GM21447 (cell line): ENCODE measurements around the gene PPFIA2.

ENCODE experiments used
- ATAC-seq: cut with Tn5 transposase; IDR thresholded peaks from one replicate; pipeline ENCODE4 v1.9.1; 2021; ENCODE audit not compliant: unreplicated experiment

The PPFIA2 gene

DNA sequence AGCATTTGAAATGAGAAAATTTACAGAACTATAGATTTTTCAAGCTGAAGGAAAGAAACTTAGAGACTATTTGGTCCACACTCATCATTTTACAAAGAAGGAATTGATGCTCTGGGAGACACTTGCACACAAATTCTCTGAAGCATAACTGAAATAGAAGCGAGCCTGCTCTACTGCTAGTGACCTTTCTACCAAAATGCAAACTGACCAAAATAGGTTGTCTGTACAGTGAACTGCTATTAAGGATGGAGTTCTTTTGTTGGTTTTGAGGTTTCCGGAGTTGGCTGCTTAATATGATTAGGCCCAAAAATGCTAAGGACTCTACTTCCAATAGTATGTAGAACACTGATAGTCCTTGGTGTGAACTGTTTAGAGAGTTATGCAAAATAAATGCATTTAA lies 194.9 kb downstream of the PPFIA2 start:
- ATAC-seq: no peak

DNA sequence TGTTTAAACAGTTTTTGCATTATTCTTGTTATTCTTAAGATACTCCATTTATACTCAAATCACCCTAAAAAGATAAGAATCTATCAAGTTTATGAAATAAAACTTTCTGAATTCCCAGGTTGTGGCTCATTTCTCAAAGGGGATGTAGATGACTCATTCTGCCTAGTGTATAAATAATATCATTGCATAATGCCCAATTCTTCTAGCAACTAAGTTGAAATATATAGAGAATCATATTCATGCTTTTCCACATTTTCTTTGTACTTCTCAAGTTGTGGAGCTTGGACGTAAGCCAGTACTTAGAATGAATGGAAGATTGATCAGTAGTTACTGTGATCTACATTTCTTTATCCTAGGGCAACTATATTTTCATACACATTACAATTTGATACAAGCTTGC lies 201.1 kb downstream of the PPFIA2 start:
- no peak for ATAC-seq

DNA sequence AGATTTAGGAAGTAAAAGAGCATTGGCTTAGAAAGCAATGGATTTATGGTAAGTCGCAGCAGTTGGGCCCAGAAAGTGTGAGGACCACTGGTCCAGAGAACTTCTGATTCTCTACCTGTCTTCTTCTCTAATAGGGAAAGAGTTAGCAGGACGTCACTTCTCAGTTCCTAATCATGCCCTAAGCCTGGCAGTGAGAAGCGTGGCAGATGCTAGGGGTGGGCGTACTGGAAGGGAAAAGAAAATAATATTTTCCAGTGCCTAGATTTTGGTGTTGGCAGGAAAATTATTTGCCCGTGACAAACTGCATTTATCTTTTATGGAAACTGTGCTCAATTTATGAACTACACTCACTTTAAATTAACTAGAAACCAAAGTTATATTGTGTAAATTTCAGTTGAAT lies 212.3 kb downstream of the PPFIA2 start:
- ATAC-seq: no peak

DNA sequence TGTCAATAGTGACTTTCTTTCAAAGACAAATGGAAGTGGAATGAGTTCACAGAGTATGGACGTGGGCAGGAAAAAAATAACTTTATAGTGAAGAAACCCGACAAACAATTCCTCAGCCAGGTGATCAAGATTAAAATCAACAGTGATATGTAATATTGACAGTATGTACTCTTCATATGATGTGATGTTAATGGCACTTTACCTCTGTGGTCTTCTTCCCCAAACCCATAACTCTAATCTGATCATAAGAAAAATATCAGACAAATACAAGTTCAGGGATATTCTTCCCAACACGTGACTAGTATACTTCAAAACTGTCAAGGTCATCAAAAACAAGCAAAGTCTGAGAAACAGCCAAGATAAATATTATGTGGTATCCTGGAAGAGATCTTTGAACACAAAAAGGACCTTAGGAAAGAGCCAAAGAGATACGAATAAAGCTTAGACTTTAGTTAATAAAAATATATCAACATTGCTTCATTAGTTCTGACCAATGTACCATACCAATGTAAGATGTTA lies 215.5 kb downstream of the PPFIA2 start:
- ATAC-seq: no peak

DNA sequence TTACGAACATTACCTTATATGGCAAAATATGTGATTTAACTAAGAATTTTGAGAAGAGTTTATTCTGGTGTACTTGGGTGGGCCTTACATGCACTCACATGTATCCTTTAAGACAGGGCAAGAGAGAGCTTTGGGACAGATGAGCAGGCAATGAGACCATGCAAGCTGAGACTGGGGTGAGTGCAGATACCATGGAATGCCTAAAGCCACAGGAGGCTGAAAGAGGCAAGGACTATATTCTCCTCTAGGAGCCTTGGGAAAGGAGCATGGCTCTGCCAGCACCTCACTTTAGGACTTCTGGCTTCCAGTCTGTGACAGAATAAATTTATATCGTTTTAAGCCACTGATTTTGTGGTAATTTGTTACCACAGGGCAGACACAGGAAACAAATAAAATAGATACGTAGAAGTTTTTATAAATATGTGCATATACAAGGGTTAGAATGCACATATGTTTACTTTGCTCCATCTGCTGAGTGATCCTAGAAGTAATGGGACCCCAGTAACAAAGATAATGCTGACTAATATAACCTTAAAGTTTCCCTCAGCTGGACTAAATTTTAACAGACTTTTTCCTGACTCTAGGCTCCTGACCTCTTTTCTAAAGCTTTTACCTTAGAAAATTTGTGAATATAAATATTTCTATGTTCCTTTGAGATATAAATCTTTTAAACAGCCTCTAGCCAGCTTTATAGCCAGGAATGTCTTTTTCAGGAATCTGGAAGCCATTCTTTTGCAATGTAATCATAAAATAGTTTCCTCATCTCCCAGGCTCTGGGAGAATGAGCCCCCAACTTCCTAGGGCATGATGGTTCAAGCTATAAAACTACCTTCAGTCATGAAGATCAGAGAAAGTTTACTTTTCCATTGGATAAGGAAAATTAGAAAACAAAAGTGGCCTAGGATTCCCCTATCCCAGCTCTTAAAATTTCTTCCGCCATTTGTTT lies 216.8 kb downstream of the PPFIA2 start:
- ATAC-seq: no peak

DNA sequence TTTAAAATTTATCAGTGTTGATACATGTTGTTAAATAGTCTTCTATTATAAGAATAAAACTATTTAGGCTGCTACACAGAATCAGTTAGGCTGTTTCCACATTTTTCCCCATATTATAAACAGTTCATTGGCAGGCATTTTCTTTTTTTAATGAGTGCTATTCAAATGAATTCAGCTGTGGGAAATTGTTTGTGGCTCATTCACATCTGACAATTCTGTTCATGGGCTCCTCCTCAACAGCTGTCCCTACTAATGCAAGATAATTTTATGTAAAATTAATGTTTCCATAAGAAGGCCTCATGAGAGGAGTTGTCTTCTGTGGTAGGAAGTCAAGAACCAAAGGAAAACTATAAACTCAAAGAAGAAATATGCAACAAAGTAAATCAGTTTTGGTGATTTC lies 218.0 kb downstream of the PPFIA2 start:
- no peak for ATAC-seq

DNA sequence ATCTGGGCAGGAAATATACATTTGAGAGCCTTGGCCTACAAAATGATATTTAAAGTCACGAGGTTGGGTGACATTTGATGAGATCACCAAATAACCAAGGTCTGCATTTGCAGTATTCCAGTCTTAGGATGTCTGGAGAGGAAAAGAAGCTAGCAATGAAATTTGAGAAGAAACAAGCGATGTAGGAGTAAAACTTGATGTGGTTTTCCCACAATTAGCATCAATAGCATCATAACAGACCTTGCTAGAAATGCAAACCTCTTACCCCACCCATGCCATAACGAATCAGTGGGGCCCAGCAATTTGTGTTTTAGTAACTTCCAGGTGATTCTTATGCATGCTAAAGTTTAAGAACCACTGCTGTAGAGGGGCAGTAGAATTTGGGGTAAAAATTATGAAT lies 219.9 kb downstream of the PPFIA2 start:
- no peak for ATAC-seq

DNA sequence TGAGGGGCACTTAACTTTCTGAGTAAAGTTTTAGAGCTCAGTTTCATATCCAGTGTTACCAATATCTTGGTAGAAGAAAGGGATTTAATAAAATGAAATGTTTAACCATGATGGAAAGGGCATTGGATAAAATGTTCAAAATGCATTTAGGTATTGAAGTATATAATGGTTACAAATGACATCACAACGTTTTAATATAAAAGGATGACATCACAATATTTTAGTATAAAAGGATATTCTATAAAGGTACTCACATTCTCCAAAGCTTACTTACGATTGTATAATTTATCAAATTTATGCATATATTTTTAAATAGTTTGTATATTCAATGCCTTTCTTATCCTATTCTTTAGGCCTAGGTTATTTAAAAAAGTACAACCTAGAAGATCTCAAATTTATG lies 226.1 kb downstream of the PPFIA2 start:
- no peak for ATAC-seq

DNA sequence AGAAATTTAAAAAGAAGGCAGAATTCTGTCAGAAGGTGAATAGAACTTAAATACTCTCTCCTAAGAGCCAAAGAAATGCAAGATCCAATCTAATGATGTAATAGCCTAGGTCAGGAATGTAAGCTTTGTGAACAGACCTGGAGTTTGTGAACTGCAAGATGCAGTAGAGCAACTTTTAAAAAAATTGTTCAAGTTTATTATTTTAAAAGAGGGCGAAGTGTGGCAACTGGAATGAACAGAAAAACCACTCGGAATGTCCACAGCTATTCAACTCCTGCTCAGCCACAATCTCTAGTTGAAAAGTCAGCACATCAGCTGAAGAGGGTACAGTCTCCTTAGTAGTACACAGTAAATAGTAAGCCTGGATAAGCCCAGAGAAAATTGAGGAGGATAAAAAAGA lies 228.8 kb downstream of the PPFIA2 start:
- ATAC-seq: no peak

DNA sequence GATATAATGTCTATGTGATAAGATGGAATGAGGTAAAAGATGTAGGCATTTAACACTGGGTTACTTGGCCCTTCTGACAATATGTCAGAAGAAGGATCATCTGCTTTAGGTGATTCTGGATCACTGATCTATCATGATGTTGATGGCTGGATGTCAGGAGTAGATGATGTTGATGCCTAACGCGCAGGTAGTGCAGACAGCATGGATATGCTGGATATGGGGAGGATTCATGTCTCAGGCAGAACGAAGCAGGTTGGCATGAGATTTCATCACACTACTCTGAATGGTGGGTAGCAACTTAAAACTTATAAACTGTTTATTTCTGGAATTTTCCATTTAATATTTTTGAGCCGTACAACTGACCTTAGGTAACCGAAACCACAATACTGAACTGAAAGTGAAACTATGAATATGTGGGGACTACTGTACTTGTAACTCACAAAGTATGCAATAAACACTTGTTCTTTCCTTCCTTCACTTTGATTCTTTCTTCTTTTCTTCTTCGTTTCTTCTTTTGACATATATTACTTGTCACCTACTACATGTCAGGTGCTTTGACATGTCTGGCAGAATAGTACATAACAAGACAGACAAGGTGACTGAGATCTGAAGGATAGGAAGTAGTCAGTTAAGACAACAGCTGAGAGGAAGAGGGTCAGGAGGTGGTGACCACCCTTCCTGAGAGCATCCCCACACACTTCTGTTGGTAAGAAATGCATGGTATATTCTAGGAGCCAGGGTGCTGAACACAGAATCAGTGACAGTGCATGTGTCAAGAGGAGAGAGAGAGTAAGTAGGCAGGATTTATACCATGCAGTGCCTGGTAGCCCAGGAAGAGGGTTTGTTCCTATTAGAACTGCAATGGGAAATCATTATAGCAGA lies 238.8 kb downstream of the PPFIA2 start:
- ATAC-seq: no peak

DNA sequence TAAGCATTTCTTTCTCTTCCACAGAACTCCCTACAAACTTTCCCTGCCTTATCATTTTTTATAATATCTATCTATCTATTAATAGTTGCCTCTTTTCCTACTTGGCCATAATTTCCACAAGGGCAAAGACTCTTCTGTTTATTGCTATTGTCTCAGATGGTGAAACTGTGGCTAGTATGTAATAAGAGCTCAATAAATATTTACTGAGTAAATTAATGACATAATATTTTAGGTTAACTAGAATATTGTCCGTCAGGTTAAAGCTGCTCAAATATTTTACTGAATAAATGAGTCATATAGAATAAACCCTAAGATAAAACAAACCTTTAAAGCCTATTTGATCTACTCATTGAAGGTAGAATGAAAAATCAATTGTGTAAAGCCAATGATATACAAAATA lies 240.5 kb downstream of the PPFIA2 start:
- ATAC-seq: no peak

DNA sequence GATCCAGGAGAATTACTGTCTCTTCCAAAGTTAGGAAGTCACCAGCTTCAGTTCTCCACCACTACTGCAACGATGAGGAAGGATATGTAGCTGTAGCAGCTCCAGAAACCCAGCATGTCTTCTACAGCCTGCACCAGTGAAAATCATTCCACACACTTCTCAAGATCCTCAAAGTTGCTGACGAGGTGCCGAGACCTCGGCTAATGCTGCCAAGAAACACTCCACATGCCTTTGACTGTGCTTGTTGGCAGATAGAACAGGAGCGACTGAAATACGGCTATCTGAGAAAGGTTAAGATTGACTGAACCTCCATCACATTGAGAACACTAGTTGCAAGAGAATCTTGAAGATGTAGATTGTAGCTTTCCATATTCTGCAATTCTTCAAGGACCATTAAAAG lies 241.9 kb downstream of the PPFIA2 start:
- no peak for ATAC-seq

DNA sequence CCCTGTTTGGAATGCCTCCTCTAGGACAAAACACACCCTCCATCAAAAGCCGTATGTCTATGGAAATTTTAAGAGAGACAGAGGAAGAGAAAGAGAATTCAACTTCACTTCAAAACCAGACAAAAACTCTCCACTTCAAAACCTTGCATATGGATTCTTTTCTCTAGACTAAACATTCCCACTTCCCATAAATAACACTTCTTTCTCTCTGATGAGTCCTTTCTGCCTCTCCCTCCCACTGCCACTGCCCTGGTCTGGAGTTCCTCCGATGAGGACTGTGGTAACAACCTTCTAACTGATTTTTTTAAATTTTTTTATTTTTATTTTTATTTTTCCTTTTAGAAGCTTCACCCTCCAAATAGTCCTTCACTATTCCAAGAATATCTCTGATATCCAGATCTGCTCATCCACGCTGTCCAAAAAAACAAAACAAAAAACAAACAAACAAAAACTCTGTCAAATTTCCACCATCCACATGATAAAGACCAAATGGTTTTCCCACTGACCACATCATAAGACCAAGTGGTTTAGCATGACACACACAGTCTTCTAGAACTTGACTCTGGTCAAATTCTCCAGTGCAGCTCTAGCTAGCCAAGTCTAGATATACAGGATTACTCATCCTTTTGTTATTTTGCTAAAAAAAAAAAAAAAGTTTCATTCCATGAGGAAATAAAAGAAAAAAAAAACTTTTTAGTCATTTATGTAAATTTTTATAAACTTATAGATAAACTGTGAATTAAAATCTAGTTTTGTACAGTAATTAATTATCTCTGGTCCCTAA lies 256.0 kb downstream of the PPFIA2 start:
- ATAC-seq: no peak

DNA sequence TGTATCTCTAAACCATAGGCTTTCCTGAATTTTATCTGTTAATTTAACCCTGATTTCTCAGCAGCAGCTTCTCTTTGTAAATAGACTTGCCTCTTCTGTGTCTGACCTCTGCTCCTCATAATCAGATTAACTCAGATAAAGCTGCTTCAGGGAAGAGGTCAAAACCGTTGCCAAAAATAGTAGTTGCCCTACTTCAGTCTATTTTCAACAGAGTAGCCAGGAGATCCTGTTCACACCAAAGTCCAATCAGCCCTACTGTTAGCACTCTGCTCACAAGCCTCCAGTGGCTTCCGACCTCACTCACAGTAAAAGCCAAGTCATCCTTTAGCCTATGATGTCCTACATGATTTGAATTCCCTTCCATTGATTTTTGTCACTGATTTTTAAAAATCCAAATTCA lies 258.4 kb downstream of the PPFIA2 start:
- ATAC-seq: no peak

DNA sequence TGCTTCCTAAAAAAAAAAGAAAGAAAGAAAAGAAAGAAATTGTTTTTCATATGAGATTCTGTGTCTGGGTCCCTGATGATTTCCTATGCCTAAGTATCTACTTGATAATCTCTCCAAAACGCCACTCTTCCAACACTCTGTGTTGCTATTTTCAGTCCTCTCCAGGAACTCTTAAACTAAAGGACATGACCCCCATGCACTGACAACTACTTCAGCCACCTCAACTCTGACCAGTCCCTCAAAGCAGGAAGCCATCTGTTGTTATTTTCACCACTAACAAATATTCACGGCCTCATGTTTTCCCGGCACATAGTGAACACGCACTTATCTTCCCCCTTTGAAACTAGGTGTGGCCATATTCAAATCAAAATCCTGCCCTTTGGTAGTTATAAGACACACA lies 259.3 kb downstream of the PPFIA2 start:
- no peak for ATAC-seq

DNA sequence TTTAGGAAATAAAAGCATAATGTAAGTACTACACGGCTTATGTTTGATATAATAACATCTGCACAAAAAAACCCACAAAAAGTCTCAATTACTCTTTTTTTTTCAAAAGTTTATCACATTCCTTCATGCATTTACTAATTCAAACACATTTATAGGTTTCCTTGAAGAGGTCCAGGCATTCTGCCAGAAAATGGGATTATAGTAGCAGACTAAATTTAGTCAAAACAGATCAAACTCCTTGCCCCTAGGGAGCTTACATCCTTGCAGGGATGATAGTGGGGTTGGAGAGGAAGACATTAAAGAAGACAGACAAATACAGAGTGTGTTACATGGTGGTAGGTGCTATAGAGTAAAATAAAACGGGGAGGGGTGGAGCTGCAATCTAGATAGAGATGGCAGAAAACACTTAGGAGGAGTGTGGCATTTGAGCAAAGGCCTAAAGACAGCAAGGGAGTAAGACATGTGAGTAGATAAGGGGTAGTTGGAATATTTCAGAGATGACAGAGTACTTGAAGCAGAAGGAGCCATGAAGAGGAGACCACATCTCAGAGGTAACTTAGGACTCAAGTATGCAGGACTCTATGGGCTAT lies 266.9 kb downstream of the PPFIA2 start:
- ATAC-seq: no peak

DNA sequence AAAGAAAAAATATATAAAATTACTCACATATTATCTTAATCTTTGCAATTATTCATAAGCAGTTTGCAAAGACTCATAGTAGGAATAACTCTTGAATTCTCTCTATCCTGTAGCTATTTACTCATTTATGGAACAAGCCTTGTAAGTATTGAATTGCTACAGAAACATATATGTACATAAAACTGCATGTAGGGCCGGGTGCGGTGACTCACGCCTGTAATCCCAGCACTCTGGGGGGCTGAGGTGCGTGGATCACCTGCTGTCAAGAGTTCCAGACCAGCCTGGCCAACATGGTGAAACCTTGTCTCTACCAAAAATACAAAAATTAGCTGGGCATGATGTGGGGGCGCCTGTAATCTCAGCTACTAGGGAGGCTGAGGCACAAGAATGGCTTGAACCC lies 286.2 kb downstream of the PPFIA2 start:
- no peak for ATAC-seq

DNA sequence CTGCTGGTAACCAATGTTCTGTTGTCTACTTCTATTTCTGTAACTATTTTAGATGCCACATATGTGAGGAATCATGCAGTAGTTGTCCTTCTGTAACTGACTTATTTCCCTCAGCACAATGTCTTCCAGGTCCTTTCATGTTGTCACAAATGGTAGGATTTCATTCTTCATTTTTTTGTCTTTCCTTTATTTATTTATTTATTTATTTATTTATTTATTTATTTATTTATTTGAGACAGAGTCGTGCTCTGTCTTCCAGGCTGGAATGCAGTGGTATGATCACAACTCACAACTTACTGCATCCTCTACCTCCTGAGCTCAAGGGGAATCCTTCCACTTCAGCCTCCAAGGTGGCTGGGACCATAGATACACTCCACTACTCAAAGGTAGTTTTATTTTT lies 288.2 kb downstream of the PPFIA2 start:
- ATAC-seq: no peak

DNA sequence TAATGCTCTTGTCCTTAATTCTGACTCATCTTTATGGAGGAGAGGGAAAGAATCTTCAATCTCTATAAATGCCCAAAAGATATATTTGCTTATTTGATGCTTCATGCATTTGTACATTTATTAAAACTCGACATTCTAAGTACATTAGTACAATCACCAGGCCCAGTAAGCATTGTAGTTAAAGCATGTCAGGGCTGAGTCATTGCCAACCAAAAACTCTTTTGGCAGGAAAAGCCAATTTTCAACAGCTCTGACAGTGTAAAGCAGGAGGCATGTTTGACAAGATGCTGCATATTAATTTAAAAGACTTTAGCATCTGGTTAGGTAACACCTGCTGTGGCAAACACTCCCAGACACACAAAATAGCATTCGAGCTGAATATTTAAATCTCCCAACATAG lies 290.9 kb downstream of the PPFIA2 start:
- no peak for ATAC-seq

DNA sequence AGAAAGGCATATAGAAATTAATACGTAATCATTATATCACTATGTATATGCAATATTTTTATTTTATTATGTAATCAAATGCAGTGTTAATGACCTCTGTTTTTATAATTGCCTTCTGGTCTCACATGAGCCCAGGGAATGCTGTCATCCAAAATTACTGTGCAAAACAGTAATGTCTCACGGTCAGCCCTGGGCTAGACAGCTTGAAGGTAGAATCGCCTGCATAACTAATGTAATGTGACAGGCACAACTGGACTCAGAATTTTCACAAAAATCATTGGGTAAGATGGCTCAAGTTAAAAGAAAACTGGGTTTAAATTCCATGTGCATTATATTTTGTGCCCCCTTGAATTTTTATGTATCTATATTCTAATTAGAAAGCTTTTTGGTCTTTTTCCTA lies 293.3 kb downstream of the PPFIA2 start:
- no peak for ATAC-seq

DNA sequence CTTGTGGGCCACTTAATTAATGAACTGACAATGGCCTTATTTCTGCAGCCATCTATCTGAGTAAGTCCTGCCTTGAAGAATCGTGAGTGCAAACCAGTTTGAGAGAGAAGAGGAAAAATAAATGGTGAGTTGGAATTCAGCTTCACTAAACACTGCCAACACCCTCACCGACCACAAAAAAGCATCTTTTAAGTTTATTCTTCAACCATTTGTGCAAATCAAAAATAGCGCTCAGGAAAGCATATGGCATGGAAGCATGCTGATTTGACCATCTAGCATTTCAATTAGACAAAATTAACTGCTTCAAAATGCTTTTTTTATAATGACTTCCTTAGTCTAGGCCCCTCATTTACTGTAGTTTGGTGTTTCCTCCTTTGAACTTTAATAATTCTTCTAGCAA lies 294.0 kb downstream of the PPFIA2 start:
- ATAC-seq: no peak
